ENCODE results near the gene ATP8A1.

The ATP8A1 gene

DNA sequence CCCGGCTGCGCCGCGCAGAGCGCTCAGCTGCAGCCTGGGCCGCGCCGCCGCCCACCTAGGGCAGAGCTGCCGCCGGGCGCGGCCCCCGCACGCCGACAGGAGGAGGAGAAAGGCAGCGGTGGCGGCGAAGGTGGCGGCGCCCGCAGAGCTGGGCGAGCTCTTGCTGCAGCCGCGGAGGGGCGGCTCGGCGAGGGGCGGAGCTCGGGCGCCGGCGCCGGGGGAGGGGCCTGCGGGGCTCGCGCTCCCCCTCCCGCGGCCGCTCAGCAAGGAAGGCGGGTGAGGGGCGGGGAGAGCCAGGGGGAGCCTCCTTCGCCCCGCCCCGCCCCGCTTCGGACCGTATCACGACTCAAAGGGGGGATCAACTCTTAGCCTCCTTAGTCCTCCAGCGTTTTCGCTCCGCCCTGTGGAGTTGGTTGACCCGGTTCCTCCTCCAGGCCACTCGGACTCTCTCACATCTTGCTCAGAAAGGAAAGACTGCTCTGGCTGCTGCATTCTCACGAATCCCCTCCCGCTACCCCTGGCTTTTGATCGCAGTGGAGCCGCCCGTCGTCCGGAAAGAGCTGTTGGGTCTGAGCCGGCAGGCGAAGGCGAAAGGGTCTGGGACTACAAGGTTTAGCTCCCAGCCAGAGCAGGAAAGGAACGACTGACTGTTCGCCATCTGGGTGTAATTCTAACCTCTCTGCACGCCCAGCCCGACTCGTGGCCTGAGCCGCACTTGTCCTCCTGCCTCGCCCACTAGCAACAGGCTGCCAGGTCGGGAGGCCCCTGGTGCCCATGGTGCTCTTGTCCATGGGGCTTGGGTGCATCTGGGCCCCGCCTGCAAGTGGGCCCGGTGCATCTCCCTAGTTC lies at the start of gene ATP8A1:
Gene ATP8A1 (minus strand): TSS at position 162 of the 849 bp plus-strand sequence. CDS start 232 bp downstream, outside the sequence.
- Histone ChIP-seq H3K36me3 (ENCODE audit: control insufficient read depth, low read length) (peaks cover 29% of the 10 kb centered on the region), H3K4me2 (ENCODE audit: low read length) (peak within 1 kb of the TSS; percentile 97), H3K27ac (ENCODE audit: low read depth, low read length) (peak within 1 kb of the TSS; percentile 76), H3K4me1 (ENCODE audit: control insufficient read depth, low read length) (peaks cover 35% of the 10 kb centered on the region), H3K9me3 (ENCODE audit: control insufficient read depth, insufficient read depth, low read length) (no peaks in the 10 kb centered on the region), H3K9me2 (replicated peaks; ENCODE audit: control insufficient read depth, low read length) (no peaks in the 10 kb centered on the region), H3K79me2 (ENCODE audit: control insufficient read depth, low read length) (peaks cover 54% of the 10 kb centered on the region), H4K20me1 (ENCODE audit: control insufficient read depth, insufficient read depth, low read depth, low read length) (no peaks in the 10 kb centered on the region), H3K27me3 (ENCODE audit: control insufficient read depth, low read length) (no peaks in the 10 kb centered on the region), H3F3A (ENCODE audit: control insufficient read depth, insufficient read depth) (0 out of 2 replicates have a peak, but pooled peaks cover 2% of the 10 kb centered on the region), H3K4me3 (ENCODE audit: low read length) (peak within 1 kb of the TSS; percentile 95)
- TF ChIP-seq EZH2phosphoT487 (IDR thresholded peaks at IDR 0.05; ENCODE audit: borderline replicate concordance, low read length), result no peak
- TF ChIP-seq, protein P1, sequence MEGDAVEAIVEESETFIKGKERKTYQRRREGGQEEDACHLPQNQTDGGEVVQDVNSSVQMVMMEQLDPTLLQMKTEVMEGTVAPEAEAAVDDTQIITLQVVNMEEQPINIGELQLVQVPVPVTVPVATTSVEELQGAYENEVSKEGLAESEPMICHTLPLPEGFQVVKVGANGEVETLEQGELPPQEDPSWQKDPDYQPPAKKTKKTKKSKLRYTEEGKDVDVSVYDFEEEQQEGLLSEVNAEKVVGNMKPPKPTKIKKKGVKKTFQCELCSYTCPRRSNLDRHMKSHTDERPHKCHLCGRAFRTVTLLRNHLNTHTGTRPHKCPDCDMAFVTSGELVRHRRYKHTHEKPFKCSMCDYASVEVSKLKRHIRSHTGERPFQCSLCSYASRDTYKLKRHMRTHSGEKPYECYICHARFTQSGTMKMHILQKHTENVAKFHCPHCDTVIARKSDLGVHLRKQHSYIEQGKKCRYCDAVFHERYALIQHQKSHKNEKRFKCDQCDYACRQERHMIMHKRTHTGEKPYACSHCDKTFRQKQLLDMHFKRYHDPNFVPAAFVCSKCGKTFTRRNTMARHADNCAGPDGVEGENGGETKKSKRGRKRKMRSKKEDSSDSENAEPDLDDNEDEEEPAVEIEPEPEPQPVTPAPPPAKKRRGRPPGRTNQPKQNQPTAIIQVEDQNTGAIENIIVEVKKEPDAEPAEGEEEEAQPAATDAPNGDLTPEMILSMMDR (IDR thresholded peaks at IDR 0.05; ENCODE audit: low read depth, low read length, poor library complexity, severe bottlenecking), result no peak

DNA sequence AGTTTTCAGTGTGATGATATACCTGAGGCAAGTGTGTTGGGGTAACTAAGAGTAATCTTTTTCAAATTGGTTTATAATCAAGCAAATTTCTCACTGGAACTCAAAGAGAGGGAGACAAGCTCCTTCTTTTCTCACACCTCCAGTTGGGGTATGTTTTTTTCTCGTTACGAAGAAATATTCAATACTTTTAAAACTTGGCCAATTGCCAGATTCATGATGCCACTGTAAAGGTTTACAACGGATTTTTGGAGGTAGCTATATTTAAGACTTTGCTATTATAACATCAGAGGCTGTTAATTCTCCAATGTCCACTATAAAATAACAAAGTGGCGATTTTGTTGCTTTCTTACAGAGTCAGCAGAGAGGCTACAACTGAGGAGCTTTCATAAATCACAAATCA lies 49.2 kb upstream of the ATP8A1 start:
- no peaks in the 10 kb centered on the region for H4K20me1 ChIP-seq (ENCODE audit: control insufficient read depth, insufficient read depth, low read depth, low read length)
- no peaks in the 10 kb centered on the region for H3F3A ChIP-seq (ENCODE audit: control insufficient read depth, insufficient read depth)
- H3K9me3 ChIP-seq (ENCODE audit: control insufficient read depth, insufficient read depth, low read length), result no peaks in the 10 kb centered on the region
- no peak overlapping the region for H3K4me2 ChIP-seq (ENCODE audit: low read length)
- H3K36me3 ChIP-seq (ENCODE audit: control insufficient read depth, low read length), result no peaks in the 10 kb centered on the region
- H3K79me2 ChIP-seq (ENCODE audit: control insufficient read depth, low read length), result no peaks in the 10 kb centered on the region
- no peaks in the 10 kb centered on the region for H3K9me2 ChIP-seq (replicated peaks; ENCODE audit: control insufficient read depth, low read length)
- no peak overlapping the region for H3K27ac ChIP-seq (ENCODE audit: low read depth, low read length)
- TF ChIP-seq, protein P1 (IDR thresholded peaks at IDR 0.05; ENCODE audit: low read depth, low read length, poor library complexity, severe bottlenecking), result no peak
- TF ChIP-seq EZH2phosphoT487 (IDR thresholded peaks at IDR 0.05; ENCODE audit: borderline replicate concordance, low read length), result no peak
- no peak overlapping the region for H3K4me3 ChIP-seq (ENCODE audit: low read length)
- H3K4me1 ChIP-seq (ENCODE audit: control insufficient read depth, low read length), result no peaks in the 10 kb centered on the region
- H3K27me3 ChIP-seq (ENCODE audit: control insufficient read depth, low read length), result no peaks in the 10 kb centered on the region

DNA sequence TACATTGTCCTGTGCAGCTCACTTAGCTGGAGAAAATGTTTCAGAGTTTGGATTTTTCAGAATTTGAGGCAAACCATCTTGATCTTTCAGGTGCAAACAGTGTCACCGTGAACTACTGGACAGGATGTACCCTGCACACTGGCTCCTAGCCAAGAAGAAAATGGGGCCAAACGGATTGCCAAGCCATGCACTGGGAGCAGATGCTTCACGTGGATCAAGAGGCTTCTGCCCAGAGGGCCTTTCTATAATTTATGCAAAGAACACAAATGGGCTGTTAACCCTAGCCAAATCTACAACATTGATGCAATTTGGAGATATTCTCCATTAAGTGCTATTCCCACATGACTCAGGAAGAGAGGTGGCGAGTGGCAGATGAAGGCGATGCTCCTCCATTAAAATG lies 46.9 kb upstream of the ATP8A1 start:
- Histone ChIP-seq H3F3A (ENCODE audit: control insufficient read depth, insufficient read depth) (no peaks in the 10 kb centered on the region), H3K79me2 (ENCODE audit: control insufficient read depth, low read length) (no peaks in the 10 kb centered on the region), H3K27ac (ENCODE audit: low read depth, low read length) (no peak overlapping the region), H3K9me3 (ENCODE audit: control insufficient read depth, insufficient read depth, low read length) (no peaks in the 10 kb centered on the region), H3K9me2 (replicated peaks; ENCODE audit: control insufficient read depth, low read length) (no peaks in the 10 kb centered on the region), H3K4me2 (ENCODE audit: low read length) (no peak overlapping the region), H3K36me3 (ENCODE audit: control insufficient read depth, low read length) (no peaks in the 10 kb centered on the region), H3K4me1 (ENCODE audit: control insufficient read depth, low read length) (no peaks in the 10 kb centered on the region), H3K27me3 (ENCODE audit: control insufficient read depth, low read length) (no peaks in the 10 kb centered on the region), H3K4me3 (ENCODE audit: low read length) (no peak overlapping the region), H4K20me1 (ENCODE audit: control insufficient read depth, insufficient read depth, low read depth, low read length) (no peaks in the 10 kb centered on the region)
- TF ChIP-seq EZH2phosphoT487 (IDR thresholded peaks at IDR 0.05; ENCODE audit: borderline replicate concordance, low read length), result no peak
- TF ChIP-seq, protein P1 (IDR thresholded peaks at IDR 0.05; ENCODE audit: low read depth, low read length, poor library complexity, severe bottlenecking), result no peak
